NK-92 treated with Interleukin-12 subunit alpha and Interleukin-12 subunit beta, amount 100 ng/mL, for 24 hours (cell line): ENCODE measurements around the gene GRID2.

Experiments used
- DNase-seq: peaks from one replicate; lab custom pipeline; 2025; lab: John Stamatoyannopoulos, UW

Gene GRID2

DNA sequence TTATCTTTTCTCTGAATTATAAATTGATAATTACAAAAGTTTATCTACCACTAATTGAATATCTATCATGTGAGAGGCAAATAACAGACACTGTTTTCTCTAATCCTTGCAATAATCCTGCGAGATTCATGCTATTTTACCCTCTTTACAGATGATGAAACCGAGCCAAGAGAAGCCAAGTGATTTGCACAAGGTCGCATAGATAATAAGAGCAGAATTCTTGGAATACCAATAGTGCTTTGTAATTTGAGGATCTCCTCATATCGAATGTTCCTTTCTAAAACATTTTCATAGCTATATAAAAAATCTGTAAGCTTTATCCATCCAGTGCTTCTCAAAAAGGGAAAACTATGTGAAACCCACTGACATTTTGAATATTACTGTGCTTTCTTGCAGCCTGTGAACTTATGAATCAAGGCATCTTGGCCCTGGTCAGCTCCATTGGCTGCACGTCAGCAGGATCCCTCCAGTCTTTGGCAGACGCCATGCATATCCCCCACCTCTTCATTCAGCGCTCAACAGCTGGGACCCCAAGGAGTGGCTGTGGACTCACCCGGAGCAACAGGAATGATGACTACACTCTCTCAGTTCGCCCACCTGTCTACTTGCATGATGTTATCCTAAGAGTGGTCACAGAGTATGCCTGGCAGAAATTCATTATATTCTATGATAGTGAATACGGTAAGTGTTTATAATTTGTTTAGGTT, 781.0 kb downstream of the GRID2 start:
- DNase-seq: no peak

- no peak for DNase-seq
Observed at GRCh38 chr4:93086356-93086755, 782.6 kb downstream of the GRID2 start.

DNA sequence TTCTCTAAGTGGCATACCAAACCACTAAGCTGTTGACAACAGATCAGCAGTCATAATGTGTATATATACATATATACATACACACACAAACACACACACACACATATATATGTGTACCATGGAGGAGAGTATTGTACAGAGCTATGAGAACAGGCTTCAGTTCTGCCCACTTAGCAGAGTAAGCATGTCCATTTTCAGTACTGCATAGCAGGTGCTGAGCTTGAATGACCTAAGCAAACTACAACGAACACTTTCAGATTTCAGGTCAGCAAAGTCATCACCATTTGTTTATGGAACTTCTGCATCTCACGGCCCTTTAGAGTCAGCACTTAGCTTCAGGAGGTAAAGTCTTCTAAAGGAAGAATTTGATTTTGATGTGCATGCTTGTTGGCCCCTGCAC, 789.0 kb downstream of the GRID2 start:
- no peak for DNase-seq

- no peak for DNase-seq
Observed at GRCh38 chr4:93103042-93103441, 799.3 kb downstream of the GRID2 start.

DNA sequence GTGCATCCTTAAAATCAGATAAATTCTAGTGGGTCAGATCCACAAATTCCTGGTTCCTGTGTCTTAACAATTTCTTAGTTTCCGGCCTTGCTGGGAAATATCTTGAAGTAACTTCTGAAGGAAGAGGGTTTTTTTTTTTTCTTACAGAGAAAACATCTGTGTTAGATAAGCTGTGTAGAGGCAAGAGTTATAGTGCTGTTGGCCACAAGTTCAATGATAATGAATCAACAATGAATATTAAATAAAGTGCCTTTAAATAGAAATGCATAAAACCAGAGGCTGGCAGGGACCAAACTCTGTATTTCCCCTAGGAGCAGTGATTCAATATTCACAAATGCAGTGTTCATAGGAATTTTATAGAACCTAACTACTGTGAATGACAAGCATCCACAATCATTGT, 812.9 kb downstream of the GRID2 start:
- no peak for DNase-seq

GRCh38 chr4:93127489-93127888, 823.7 kb downstream of the GRID2 start:
- no peak for DNase-seq

DNA sequence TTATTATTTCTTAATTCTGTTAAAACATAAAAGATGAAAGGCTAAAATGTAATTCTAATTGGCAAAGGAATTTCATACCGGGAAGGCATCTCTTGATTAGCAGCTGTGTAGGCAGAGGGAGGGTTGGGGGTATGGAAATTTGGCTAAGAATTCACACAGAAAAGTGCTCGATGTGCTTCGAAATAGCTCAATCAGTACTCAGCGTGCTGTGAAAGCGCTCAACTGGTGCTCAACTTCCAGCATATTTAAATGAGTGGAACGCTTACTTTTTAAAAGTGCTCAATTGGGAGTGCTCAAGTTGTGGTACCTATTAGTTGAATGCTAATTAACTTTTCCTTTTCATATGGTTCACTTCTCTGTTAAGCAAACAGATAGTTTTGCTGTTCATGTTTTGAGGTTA, 828.9 kb downstream of the GRID2 start:
- DNase-seq: no peak

GRCh38 chr4:93139118-93139517, 835.4 kb downstream of the GRID2 start:
- no peak for DNase-seq

DNA sequence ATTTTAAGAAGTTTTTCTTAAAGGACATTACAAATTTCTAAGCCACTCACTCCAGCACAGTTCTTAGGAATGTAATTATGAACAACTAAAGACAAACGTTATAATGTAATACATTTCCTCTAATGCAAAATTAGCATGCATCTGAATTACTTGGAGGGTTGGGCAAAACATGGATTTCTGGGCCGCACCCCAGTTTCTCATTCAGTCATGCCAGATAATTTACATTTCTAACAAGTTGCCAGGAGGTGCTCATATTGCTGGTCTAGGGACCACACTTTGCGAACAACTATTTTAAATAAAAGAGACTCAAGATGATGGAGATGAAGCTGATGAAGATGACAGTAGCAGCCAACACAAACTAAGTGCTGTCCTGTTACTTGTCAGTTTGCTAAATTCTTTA, 840.1 kb downstream of the GRID2 start:
- no peak for DNase-seq

GRCh38 chr4:93144644-93145043, 840.9 kb downstream of the GRID2 start:
- no peak for DNase-seq

- no peak for DNase-seq
Observed at GRCh38 chr4:93147524-93148212, 843.9 kb downstream of the GRID2 start.

DNA sequence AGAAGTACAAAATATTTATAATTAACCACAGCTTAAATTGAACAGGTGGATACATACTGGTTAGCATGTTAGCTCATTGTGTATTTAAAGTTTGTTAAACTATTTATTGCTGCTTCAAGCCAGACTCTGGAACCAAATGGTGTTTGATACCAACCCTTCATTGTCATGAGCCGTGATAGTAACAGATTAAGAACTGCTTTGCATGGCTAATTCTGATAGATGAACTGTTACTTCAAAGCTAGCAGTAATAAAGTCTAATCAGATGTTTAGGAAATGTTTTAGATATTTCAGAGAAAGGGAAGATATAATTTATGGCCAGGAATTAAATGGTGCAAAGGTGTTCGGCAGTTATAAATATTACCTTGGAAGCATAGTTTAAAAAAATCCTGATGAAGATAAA, 848.7 kb downstream of the GRID2 start:
- DNase-seq: no peak

- DNase-seq: no peak
Observed at GRCh38 chr4:93157986-93158385, 854.2 kb downstream of the GRID2 start.

GRCh38 chr4:93168053-93168452, 864.3 kb downstream of the GRID2 start:
- no peak for DNase-seq

DNA sequence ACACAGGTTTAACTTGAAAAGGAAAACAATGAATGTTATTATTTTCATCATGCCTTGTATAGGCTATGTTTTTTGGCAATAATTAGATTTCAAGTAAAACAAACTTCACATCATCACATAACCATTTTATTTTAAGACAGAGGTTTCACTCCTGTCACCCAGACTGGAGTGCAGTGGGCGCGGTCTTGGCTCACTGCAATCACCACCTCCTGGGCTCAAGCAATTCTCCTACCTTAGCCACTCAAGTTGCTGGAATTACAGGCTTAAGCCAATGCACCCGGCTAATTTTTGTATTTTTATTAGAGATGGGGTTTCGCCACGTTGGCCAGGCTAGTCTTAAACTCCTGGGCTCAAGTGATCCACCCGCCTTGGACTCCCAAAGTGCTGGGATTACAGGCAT, 866.2 kb downstream of the GRID2 start:
- DNase-seq: no peak

DNA sequence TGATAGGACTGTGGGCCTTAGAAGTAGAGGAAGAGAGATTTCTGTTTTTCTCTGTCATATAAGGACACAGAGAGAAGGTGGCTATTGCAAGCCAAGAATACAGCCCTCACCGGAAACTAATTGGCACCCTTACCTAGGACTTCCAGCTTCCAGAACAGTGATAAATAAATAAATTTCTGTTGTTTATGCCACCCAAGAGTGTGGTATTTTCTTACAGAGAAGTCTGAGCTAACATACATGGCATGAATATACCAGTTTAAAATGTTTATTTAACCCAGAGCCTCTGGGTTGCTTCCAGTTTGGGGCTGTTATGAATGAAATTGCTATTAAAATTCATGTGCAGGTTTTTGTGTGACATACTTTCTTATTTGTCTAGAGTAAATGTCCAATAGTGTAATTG, 870.8 kb downstream of the GRID2 start:
- no peak for DNase-seq

GRCh38 chr4:93178279-93178678, 874.5 kb downstream of the GRID2 start:
- no peak for DNase-seq

- DNase-seq: no peak
Observed at GRCh38 chr4:93179044-93179443, 875.3 kb downstream of the GRID2 start.

DNA sequence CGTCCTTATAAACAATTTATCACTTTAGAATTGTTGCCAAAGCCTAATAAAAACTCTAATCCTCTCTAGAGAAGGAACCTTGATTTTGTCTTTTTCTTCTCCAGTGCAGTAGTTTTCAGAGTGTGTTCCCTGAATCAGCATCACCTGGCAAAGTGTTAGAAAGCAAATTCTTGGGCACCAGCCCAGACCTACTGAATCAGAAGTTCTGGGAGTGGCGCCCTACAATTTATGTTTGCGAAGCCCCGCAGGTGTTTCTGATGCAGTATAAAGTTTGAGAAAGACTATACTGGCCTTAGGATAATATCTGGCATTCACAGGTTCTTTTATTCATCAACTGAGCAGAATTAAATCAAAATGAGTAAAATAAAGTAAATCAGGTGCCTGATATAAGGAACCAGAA, 879.0 kb downstream of the GRID2 start:
- DNase-seq: no peak

GRCh38 chr4:93183576-93183975, 879.8 kb downstream of the GRID2 start:
- DNase-seq: no peak

DNA sequence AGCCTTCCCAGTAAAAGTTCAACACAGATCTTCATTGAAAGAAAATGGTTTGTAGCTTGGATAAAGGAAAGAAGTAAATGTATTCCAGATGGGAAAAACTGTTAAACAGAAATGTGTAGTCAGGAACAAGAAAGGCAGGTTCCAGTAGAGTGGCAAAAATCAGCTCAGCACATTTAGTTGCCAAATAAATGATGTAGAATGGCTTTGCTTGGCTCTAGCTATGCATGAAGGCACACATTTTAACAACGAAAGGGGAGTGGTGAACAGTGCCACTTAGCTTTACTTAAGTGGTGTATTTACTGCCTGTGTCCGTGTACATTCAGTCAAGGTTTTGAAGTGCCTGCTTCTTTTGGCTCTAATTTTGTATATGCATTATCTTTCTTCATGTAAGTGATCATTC, 880.3 kb downstream of the GRID2 start:
- no peak for DNase-seq

DNA sequence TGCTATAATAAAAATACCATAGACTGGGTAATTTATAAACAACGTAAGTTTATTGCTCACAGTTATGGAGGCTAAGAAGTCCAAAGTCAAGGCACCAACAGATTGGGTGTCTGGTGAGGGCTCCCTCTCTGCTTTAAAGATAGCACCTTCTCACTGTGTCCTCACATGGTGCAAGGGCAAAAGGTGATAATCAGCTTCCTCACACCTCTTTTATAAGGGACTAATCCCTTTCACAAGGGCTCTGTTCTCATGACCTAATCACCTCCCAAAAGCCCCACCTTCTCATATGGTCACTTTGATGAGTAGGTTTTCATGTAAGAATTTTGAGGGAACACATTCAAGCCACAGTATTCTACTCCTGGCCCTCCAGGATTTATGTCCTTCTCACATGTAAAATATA, 883.1 kb downstream of the GRID2 start:
- DNase-seq: no peak

DNA sequence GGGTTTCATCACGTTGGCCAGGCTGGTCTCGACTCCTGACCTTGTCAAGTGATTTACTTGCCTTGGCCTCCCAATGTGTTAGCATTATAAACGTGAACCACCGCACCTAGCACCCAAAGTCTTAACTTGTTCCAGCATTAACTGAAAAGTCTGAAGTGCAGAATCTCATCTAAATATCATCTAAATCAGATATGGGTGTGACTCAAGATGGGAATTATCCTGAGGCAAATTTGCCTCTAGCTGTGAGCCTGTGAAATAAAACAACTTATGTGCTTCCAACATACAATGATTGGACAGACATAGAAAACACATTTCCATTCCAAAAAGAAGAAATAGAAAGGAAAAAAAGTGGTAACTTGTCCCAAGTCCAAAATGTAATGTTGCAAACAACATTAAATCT, 883.7 kb downstream of the GRID2 start:
- DNase-seq: no peak

GRCh38 chr4:93187892-93188291, 884.1 kb downstream of the GRID2 start:
- DNase-seq: no peak
